OCI-LY7 (cell line): ENCODE results near the gene GPR84. TPM values are rescaled to one million over a fixed set of nuclear protein-coding genes. Genes with fewer than 3 reads are reported as not detected.

ENCODE experiments used
- BruUV-seq: library from RNA; stranded (reverse); fragments of 400-500 nt; replicated peaks from 2 replicates; lab custom pipeline; 2021; lab: Mats Ljungman, UMichigan
- CTCF ChIA-PET: fragments of 300-600 bp; sonication (Branson Sonifier 250); formaldehyde crosslinking; loops from one replicate; lab custom pipeline; 2022; ENCODE audit warnings: antibody characterized with exemption; ENCODE audit not compliant: unreplicated experiment; lab: Charles Lee
- POLR2A ChIA-PET: fragments of 300-600 bp; sonication (Branson Sonifier 250); formaldehyde crosslinking; loops from one replicate; lab custom pipeline; 2022; ENCODE audit warnings: antibody characterized with exemption; lab: Charles Lee
- DNase-seq: peaks from one replicate; pipeline ENCODE4 v3.0.0-alpha.2; 2015; ENCODE audit warnings: low spot score
- H2AFZ ChIP-seq: fragments of 200-600 bp; sonication (generic), shearing (Covaris generic); 2 replicates; pipeline ENCODE4 v1.6.1; 2014; ENCODE audit warnings: mild to moderate bottlenecking, antibody characterized with exemption, low read length, moderate library complexity
- H3K27ac ChIP-seq: fragments of 200-600 bp; sonication (generic); 2 replicates; pipeline ENCODE4 v1.5.1; 2014; ENCODE audit warnings: mixed run types, low read depth, mild to moderate bottlenecking, moderate library complexity, low read length, inconsistent platforms; ENCODE audit not compliant: poor library complexity, severe bottlenecking
- H3K36me3 ChIP-seq: fragments of 200-600 bp; sonication (generic); 2 replicates; pipeline ENCODE4 v1.6.1; 2014; ENCODE audit warnings: mild to moderate bottlenecking, antibody characterized with exemption, low read length, moderate library complexity, mixed read lengths; ENCODE audit not compliant: insufficient read depth
- H3K4me1 ChIP-seq: fragments of 200-600 bp; sonication (generic); 2 replicates; pipeline ENCODE4 v1.5.1; 2014; ENCODE audit warnings: mild to moderate bottlenecking, low read length; ENCODE audit not compliant: insufficient read depth, poor library complexity, severe bottlenecking
- H3K4me2 ChIP-seq: fragments of 200-600 bp; sonication (generic); 2 replicates; pipeline ENCODE4 v1.6.1; 2014; ENCODE audit warnings: mild to moderate bottlenecking, low read length
- H3K4me3 ChIP-seq: fragments of 200-600 bp; sonication (generic); 2 replicates; pipeline ENCODE4 v1.5.1; 2014; ENCODE audit warnings: mild to moderate bottlenecking, low read depth, low read length; ENCODE audit not compliant: poor library complexity, severe bottlenecking
- H3K79me2 ChIP-seq: fragments of 200-600 bp; sonication (generic); 2 replicates; pipeline ENCODE4 v1.6.1; 2016; ENCODE audit warnings: low read depth, mild to moderate bottlenecking, low read length, moderate library complexity, mixed read lengths; ENCODE audit not compliant: insufficient read depth
- H3K9me2 ChIP-seq: fragments of 200-600 bp; sonication (generic); 2 replicates; pipeline ENCODE4 v1.6.1; 2016; ENCODE audit warnings: mild to moderate bottlenecking, low read length, mixed read lengths; ENCODE audit not compliant: insufficient read depth
- H3K9me3 ChIP-seq: fragments of 200-600 bp; sonication (generic); 2 replicates; pipeline ENCODE4 v1.6.1; 2014; ENCODE audit warnings: mild to moderate bottlenecking, mixed run types, low read length, mixed read lengths
- H4K20me1 ChIP-seq: fragments of 200-600 bp; sonication (generic); 2 replicates; pipeline ENCODE4 v1.6.1; 2014; ENCODE audit warnings: mild to moderate bottlenecking, antibody characterized with exemption, low read length, moderate library complexity, mixed read lengths; ENCODE audit not compliant: insufficient read depth
- EZH2phosphoT487 ChIP-seq: fragments of 200-600 bp; sonication (generic); IDR thresholded peaks from 2 replicates; pipeline ENCODE4 v1.6.1; 2018; ENCODE audit warnings: low read depth, borderline replicate concordance, mild to moderate bottlenecking, mixed run types, antibody characterized with exemption, low read length, moderate library complexity, mixed read lengths
- intact Hi-C: fragments of 100-400 bp; cut with micrococcal nuclease; formaldehyde crosslinking; loops from one replicate; pipeline ENCODE4 v1.10.0; 2022; ENCODE audit not compliant: unreplicated experiment
- total RNA-seq, 2 experiments: library from RNA; depleted of rRNA in 1 of 2; stranded (reverse); fragments of >200 nt in 1 of 2; shearing (Covaris generic) in 1 of 2; gene quantifications; 2 replicates each; pipeline ENCODE4 v1.2.3, GENCODE V29; 2014 to 2022
- TF ChIP-seq, protein P1 (sequence below): fragments of 200-600 bp; sonication (generic); conservative IDR thresholded peaks from 2 replicates; pipeline ENCODE4 v1.5.1; 2014; ENCODE audit warnings: mild to moderate bottlenecking, antibody characterized with exemption, low read length, moderate library complexity, mixed read lengths

The GPR84 gene
- total RNA-seq, 2 experiments from 2014 or later: 0.30 TPM; not detected in 1

DNA sequence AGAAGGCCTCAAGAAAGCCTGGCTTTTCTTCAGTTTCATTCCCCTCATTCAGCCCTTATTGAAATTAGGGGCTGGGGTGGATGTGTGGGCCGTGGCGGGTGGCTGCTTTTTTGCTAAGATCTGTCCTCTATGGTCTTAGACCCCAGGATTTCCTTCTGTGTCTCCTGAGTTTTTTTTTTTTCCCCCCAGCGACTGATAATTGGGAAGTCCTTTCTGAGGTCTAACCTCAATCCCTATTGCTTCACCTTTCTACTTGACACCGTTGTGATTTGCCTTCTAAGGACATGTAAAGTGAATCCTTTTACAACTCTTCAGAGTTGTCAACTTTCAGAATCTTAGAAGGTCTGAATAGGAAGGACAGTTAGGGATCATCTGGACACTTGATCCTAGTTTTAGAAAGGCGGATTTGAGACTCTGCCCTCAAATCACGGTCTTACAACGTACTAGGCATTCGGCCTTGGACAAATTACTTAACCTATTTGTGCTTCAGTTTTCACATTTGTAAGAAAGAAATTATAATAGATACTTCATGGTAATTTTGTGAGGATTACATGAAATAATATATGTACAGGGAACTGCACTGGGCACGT, 4.4 kb downstream of the GPR84 start:
- intact Hi-C loops: loop anchor here (1.0 to 10.0 kb wide), 6 partner anchors 35 to 345 kb away; partner anchors contain the start of gene COPZ1
- TF ChIP-seq, protein P1, sequence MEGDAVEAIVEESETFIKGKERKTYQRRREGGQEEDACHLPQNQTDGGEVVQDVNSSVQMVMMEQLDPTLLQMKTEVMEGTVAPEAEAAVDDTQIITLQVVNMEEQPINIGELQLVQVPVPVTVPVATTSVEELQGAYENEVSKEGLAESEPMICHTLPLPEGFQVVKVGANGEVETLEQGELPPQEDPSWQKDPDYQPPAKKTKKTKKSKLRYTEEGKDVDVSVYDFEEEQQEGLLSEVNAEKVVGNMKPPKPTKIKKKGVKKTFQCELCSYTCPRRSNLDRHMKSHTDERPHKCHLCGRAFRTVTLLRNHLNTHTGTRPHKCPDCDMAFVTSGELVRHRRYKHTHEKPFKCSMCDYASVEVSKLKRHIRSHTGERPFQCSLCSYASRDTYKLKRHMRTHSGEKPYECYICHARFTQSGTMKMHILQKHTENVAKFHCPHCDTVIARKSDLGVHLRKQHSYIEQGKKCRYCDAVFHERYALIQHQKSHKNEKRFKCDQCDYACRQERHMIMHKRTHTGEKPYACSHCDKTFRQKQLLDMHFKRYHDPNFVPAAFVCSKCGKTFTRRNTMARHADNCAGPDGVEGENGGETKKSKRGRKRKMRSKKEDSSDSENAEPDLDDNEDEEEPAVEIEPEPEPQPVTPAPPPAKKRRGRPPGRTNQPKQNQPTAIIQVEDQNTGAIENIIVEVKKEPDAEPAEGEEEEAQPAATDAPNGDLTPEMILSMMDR: no peak
- no peak for TF ChIP-seq EZH2phosphoT487
- ChIA-PET POLR2A (interaction anchor here (0.6 to 1.6 kb wide), 7 partner anchors 66 to 306 kb away, joined by 3 to 6 read pairs (median 4); partner anchors contain the start of genes CBX5, HNRNPA1 and HOXC4), CTCF (interaction anchor here (0.9 to 1.2 kb wide), 2 partner anchors 14 to 23 kb away, joined by 5 to 7 read pairs; no protein-coding TSS in a partner anchor)
- Histone ChIP-seq H3K27ac (peak overlapping the region; percentile 55), H3K36me3 (no peaks in the 10 kb centered on the region), H3K4me3 (peak overlapping the region; percentile 65), H2AFZ (peak overlapping the region; percentile 88), H4K20me1 (no peaks in the 10 kb centered on the region), H3K4me1 (peaks cover 52% of the 10 kb centered on the region), H3K9me2 (no peaks in the 10 kb centered on the region), H3K4me2 (peak overlapping the region; percentile 85), H3K9me3 (no peaks in the 10 kb centered on the region), H3K79me2 (no peaks in the 10 kb centered on the region)
- DNase-seq: no peak
- BruUV-seq: no TSS peak

DNA sequence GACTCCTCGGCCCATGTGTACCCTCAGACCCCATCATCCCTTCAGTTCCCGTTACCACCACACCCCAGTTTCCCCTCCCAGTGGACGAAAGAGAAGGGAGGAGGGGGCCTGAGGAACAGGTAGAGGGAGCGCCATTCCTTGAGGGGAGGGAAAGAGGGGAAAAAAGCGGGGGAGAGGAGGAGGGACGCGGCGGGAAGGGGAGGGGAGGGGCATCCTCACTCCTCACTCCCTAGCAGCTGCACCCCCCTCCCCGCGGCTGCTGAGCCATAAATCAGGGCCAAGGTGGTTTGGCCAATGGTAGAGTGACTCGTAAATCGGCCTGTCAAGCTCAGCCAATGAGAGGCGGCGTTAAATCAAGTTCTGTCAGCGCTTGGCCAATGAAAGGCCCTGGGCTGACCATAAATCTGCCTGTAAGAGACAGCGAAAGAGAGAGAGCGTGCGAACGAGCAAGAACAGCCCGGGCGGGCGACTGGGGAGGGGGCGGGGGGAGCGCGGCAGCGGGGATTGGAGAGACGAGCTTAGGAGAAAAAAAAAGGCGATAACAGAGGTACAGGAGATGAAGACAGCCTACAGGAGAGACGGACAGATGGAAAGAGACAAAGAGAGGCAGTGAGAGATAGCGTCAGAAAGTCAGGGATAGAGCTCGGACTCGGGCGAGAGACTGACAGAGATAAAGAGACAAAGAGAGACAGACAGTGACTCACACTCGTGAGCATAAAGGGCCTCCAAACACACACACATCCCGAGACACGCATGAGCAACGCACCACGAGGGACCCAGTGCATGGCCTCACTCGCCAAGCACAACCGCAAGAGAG, 5.1 kb downstream of the GPR84 start:
- H3K4me2 ChIP-seq: peak overlapping the region; percentile 99
- ChIA-PET CTCF (interaction anchor here (0.6 to 1.2 kb wide), 6 partner anchors 8 to 143 kb away, joined by 3 to 7 read pairs (median 4); no protein-coding TSS in a partner anchor), POLR2A (interaction anchor here (0.5 to 1.6 kb wide), 16 partner anchors 12 to 341 kb away, joined by 3 to 6 read pairs (median 4); partner anchors contain the start of genes CBX5, HNRNPA1 and HOXC4)
- peak overlapping the region; percentile 74 for H3K4me3 ChIP-seq
- H3K4me1 ChIP-seq: peaks cover 45% of the 10 kb centered on the region
- no peaks in the 10 kb centered on the region for H3K9me3 ChIP-seq
- no peaks in the 10 kb centered on the region for H4K20me1 ChIP-seq
- no peaks in the 10 kb centered on the region for H3K36me3 ChIP-seq
- H3K79me2 ChIP-seq: no peaks in the 10 kb centered on the region
- BruUV-seq: no TSS peak
- H3K9me2 ChIP-seq: no peaks in the 10 kb centered on the region
- H3K27ac ChIP-seq: peak overlapping the region; percentile 68
- DNase-seq: peak; percentile 99
- intact Hi-C loops: loop anchor here (1.0 to 10.0 kb wide), 4 partner anchors 34 to 344 kb away; partner anchors contain the start of gene COPZ1
- TF ChIP-seq, protein P1: no peak
- peak overlapping the region; percentile 88 for H2AFZ ChIP-seq
